Activated CD8-positive, alpha-beta memory T cell treated with anti-CD3 and anti-CD28 coated beads, Interleukin-2, amount 50 U/mL, for 24 hours (primary cell): ENCODE results near the gene ATP8A2.

Experiments used
- DNase-seq: peaks from one replicate; pipeline ENCODE4 v3.0.0-alpha.2; 2020; ENCODE audit errors: extremely low read depth

The ATP8A2 gene

GRCh38 chr13:25729201-25729600 lies 357.4 kb downstream of the ATP8A2 start:
- DNase-seq: no peak

DNA sequence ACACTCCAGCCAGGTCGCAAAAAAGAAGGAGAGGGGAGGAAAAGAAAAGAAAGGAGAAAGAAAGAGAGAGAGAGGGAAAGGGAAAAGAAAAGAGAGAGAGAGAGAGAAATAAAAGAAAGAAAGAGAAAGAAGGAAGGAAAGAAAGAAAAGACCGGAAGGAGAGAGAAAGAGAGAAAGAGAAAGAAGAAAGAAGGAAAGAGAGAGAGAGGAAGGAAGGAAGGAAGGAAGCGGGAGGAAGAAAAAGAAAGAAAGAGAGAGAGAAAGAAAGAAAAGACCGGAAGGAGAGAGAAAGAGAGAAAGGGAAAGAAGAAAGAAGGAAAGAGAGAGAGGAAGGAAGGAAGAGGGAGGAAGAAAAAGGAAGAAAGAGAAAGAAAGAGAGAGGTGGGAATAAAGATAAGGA lies 359.3 kb downstream of the ATP8A2 start:
- DNase-seq: no peak

DNA sequence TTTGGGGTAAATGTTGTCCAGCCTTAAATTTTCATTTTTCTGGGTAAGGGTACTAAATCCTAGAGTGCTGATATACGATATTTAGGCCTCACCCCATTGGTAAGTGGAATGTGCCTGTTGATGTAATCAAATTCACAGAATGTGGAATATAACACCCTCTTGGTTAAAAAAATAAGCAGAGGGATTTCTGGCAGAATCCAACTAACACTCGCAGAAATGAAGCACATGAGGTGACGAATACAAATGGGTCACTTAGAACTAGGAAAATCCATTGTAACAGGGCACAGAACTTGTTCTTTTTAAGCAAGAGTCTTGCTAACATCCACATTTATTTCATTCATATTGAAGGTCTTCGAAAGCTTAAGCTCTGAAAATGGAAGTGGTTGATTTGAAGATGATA lies 359.8 kb downstream of the ATP8A2 start:
- DNase-seq: no peak

- no peak for DNase-seq
Observed at GRCh38 chr13:25732111-25732865, 360.5 kb downstream of the ATP8A2 start.

DNA sequence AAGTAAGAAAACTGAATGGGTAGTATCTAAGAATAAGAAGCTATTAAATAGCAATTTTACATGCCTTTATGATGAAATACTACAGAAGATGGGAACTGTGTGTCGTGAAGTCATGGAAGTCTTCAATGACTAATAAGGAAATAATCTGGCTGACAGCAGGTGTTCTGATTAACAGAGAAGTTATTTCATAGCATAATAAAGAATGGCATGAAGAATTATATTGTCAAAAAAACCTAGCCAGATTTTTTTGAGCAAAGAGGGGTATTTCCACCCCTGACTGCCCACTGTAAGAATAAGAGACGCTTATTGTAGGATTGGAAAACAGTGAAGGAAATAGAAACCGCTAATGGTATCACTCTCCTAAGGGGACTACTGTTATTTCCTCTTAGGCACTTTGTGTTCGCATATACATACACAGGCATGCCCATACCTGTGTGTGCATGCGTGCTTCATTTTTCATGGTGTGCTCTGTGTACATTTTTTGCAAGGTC lies 361.3 kb downstream of the ATP8A2 start:
- no peak for DNase-seq

DNA sequence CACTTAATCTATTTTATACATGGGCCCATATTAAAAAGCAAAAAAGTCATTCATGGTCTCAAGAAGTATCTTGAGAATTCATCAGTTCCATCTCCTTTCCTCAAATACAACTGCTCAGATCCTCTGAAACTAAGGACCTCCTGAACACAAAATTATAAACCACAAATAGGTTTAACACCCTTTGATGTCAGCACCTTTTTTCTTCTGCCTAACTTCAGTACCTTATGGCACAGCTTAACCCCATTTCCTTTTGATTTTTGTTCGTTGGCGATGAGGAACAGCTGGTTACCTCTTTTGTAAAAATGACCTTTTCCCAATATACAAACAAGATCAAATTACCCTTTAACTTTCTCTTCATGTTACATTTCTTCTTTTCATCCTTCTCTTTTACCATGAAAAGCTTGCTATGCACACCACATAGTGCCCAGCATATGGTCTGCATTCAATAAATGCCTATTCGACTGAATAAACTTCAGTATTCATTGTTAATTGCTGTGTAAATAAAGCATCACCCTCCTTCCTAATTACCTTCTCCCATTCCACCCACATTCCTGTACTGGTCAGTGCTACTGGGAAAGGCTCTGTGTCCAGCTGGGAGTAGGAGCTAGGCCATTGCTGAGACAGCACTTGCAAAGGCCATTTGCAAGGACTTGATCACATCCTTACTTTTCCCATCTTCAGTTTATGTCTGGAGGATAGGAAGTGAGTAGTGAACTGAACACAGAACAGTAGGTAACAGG lies 362.1 kb downstream of the ATP8A2 start:
- DNase-seq: no peak

- DNase-seq: no peak
Observed at GRCh38 chr13:25738342-25739196, 366.8 kb downstream of the ATP8A2 start.

GRCh38 chr13:25739376-25739775 lies 367.6 kb downstream of the ATP8A2 start:
- no peak for DNase-seq

- DNase-seq: no peak
Observed at GRCh38 chr13:25741796-25742195, 370.0 kb downstream of the ATP8A2 start.

DNA sequence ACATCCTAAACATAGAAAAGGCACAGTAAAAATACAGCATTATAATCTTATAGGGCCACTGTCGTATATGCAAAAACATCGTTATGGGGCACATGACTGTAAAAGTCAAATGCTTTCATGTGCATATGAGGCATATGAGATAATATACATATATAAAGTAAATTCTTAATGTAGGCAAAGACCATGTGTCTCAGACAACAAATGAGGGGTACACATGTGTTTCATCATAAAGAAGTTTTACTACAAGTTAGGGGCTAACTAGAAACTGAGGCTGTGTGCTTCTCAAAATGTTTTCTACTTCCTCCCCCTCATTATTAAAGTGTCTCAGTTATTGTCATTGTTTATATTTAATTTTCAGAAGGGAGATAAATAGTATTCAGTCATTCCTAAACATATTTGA lies 370.4 kb downstream of the ATP8A2 start:
- DNase-seq: no peak

DNA sequence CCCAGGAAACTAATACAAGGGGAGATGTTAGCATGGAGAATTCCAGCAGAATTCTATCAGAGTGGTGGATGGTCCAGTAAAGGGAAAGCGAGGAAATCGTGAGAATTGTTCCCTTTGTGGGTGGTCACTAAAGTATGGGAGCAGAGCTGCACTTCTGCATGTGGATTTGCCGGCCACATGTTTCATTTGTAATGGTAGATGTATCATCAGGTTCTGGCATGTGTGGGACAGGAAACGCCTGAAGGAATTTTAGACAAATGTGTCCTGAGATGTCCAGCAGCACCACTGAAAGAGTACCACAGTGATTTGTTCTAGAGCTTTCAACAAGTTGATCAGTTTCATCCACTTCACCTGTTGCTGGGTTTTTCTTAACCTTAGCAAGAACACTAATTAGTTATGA lies 371.6 kb downstream of the ATP8A2 start:
- DNase-seq: no peak

GRCh38 chr13:25744178-25744577 lies 372.4 kb downstream of the ATP8A2 start:
- DNase-seq: no peak

DNA sequence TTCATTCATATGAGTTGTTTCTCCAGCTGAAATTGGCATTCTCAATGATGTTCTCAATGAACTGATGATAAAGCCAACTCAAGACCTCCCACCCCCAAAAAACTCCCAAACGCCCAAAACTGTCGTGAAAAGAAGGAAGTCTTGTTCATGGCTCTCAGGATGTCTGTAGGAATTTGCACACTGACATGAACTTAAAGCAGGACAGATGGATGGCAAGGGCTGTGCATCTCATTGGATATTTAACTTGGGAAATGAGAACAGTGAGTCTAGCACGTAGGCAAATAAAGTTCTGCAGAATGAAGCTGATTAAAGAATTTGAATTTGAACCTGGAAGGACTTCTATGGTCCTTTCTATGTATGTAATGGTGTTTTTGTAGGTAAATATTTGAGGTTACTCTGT lies 374.4 kb downstream of the ATP8A2 start:
- DNase-seq: no peak

GRCh38 chr13:25752957-25753551 lies 381.3 kb downstream of the ATP8A2 start:
- DNase-seq: no peak

- no peak for DNase-seq
Observed at GRCh38 chr13:25753976-25754375, 382.2 kb downstream of the ATP8A2 start.

GRCh38 chr13:25756251-25756650 lies 384.5 kb downstream of the ATP8A2 start:
- DNase-seq: no peak

GRCh38 chr13:25756912-25757311 lies 385.1 kb downstream of the ATP8A2 start:
- no peak for DNase-seq

- DNase-seq: no peak
Observed at GRCh38 chr13:25761041-25761440, 389.3 kb downstream of the ATP8A2 start.

DNA sequence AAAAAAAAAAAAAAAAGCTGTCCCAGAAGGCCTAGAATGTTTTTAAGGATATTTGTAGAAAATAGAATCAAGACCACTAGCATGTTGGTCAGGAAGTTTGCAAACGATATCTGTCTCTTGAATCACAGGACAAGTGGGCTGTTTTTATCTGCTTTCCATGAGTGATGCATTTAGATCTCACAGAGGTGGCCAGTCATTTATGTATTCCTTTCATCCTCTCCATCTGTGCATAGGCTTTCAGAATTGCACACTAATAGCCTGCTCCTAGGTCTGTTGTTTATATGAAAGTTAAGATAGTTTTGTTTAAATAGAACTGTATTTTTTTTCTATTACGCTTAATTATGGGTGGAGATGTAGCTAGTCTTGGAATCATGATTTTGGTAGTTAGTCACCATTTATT lies 390.5 kb downstream of the ATP8A2 start:
- no peak for DNase-seq

DNA sequence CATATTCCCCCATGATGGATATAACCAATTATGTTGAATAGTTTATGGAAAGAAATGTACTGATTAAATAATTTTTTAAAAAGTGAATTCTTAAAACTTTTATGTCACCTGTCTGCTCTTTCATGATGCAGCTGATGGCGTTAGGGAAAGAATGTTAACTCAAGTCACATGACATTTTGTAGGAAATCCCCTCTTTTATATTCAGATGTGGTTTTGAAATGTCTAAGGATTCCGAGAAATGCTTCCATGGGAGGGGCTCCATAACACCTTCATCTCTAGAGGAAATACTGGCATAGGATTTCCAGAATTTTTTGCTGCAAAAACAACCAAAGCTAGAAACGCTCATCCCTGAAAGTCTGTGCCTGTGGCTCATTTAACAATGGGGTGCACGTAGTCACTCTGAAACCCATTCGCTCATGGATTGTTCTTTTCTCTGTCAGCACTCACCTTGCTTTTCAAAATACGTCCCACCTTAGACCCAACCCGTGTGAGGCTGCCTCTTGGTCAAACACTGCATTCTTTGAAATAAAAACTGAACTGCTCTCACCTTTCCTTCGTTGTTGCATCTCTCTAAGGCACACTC lies 391.1 kb downstream of the ATP8A2 start:
- no peak for DNase-seq

- DNase-seq: no peak
Observed at GRCh38 chr13:25764378-25764777, 392.6 kb downstream of the ATP8A2 start.

DNA sequence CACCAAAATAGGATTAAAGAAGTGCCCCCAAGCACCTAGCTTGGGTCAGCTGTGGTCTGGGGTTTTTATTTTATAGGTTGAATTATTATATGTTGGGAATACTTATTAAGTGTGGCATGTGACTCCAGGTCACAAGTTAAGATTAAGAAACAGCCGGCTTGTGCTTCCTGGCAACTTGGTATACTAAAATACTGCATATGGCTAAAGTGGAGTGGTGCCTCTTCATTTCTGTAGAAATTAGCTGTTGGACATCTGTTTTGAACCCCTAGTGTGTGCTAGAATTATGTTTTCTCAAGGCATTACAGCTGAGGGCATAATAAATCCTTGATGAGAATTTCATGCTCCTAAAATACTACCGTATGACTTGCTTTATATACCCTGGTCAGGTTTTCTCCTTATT lies 393.5 kb downstream of the ATP8A2 start:
- DNase-seq: no peak
